Upper lobe of right lung (tissue), 1 donor: ENCODE results near the gene A2M. TPM values are rescaled to one million over a fixed set of nuclear protein-coding genes. Genes with fewer than 3 reads are reported as not detected.

Source experiments
- ATAC-seq: fragments of 200-7000 bp; cut with Tn5 transposase; one replicate; pipeline ENCODE4 v1.9.1; 2020; ENCODE audit warnings: mild to moderate bottlenecking, moderate library complexity
- DNase-seq: peaks from one replicate; pipeline ENCODE4 v3.0.0-alpha.2; 2020
- H3K27ac ChIP-seq: fragments of 200-600 bp; one replicate; pipeline ENCODE4 v1.8.0; 2022
- H3K27me3 ChIP-seq: fragments of 200-600 bp; one replicate; pipeline ENCODE4 v1.8.0; 2022; ENCODE audit warnings: mild to moderate bottlenecking
- H3K36me3 ChIP-seq: fragments of 200-600 bp; one replicate; pipeline ENCODE4 v1.8.0; 2022
- H3K4me1 ChIP-seq: fragments of 200-600 bp; one replicate; pipeline ENCODE4 v1.8.0; 2022
- H3K4me3 ChIP-seq: fragments of 200-600 bp; one replicate; pipeline ENCODE4 v1.8.0; 2022; ENCODE audit warnings: mild to moderate bottlenecking
- H3K9me3 ChIP-seq: fragments of 200-600 bp; one replicate; pipeline ENCODE4 v1.8.0; 2022
- intact Hi-C: fragments of 100-400 bp; cut with DNase I; formaldehyde crosslinking; loops from one replicate; pipeline ENCODE4 v1.11.0; 2022
- long read RNA-seq: library from polyadenylated mRNA; unstranded; transcript quantifications from one replicate; pipeline ENCODE4 v2.0.0, GENCODE V29; 2021
- total RNA-seq: library from RNA; stranded (reverse); fragmentation: NEBNext Ultra II Directional; extraction: Animal tissue kit (Norgen Biotek cat#: 25700); gene quantifications from one replicate; pipeline ENCODE4 v1.2.1, GENCODE V29; 2021
- TF ChIP-seq, protein P1 (sequence below): fragments of 200-600 bp; IDR thresholded peaks from one replicate; pipeline ENCODE4 v1.8.0; 2022; ENCODE audit warnings: antibody characterized with exemption
- donor health status: DM: no; HTN: yes; CAD: no; lungs with severe emphysema.

A2M gene
- total RNA-seq = 2,772 TPM
- long read RNA-seq, full-length matches to known transcripts = 4,231 of 5,647 reads
- long read RNA-seq, partial matches to known transcripts = 1,174 of 5,647 reads
- long read RNA-seq, other reads (novel, unspliced or antisense) = 242 of 5,647 reads

- intact Hi-C loops = no loop called here
- Histone ChIP-seq H3K9me3 (no peaks in the 10 kb centered on the region), H3K36me3 (peaks cover 21% of the 10 kb centered on the region), H3K4me3 (peak within 1 kb of the TSS; percentile 60), H3K27me3 (no peaks in the 10 kb centered on the region), H3K4me1 (peaks cover 28% of the 10 kb centered on the region), H3K27ac (peak within 1 kb of the TSS; percentile 85)
- TF ChIP-seq, protein P1, sequence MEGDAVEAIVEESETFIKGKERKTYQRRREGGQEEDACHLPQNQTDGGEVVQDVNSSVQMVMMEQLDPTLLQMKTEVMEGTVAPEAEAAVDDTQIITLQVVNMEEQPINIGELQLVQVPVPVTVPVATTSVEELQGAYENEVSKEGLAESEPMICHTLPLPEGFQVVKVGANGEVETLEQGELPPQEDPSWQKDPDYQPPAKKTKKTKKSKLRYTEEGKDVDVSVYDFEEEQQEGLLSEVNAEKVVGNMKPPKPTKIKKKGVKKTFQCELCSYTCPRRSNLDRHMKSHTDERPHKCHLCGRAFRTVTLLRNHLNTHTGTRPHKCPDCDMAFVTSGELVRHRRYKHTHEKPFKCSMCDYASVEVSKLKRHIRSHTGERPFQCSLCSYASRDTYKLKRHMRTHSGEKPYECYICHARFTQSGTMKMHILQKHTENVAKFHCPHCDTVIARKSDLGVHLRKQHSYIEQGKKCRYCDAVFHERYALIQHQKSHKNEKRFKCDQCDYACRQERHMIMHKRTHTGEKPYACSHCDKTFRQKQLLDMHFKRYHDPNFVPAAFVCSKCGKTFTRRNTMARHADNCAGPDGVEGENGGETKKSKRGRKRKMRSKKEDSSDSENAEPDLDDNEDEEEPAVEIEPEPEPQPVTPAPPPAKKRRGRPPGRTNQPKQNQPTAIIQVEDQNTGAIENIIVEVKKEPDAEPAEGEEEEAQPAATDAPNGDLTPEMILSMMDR = no peak
- DNase-seq = no peak
- peak; percentile 76 for ATAC-seq
These were observed at the start of gene A2M for GRCh38 chr12:9115731-9116559. Gene A2M (minus strand): TSS chr12:9115919. CDS start chr12:9115849, 70 bp downstream.

GRCh38 chr12:9163392-9163791 lies 47.7 kb upstream of the A2M start:
- ATAC-seq (no peak), DNase-seq (no peak)
- peaks cover 11% of the 10 kb centered on the region for H3K4me1 ChIP-seq
- intact Hi-C loops = no loop called here
- H3K4me3 ChIP-seq = no peak overlapping the region
- H3K27ac ChIP-seq = peak overlapping the region; percentile 63
- no peaks in the 10 kb centered on the region for H3K36me3 ChIP-seq
- TF ChIP-seq, protein P1 = no peak
- H3K9me3 ChIP-seq = no peaks in the 10 kb centered on the region
- no peaks in the 10 kb centered on the region for H3K27me3 ChIP-seq

DNA sequence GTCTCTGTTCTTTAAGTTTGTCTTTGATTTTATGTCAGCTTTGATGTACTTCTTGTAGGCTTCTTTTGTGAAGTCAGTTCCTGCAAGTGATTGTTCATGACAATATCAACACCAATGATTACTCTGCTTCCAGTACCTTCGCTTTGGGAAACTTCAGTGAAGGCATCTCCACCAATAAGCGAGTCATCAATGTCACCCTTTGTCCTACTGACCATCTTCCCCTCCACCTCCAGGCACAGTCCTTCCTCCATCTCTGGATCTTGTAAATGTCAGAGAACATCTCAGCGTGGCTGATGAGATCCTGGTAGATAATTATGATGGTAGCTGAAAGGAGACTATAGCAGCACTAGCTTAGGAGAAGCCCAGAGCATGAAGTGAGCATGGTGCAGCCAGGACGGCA lies 40.4 kb upstream of the A2M start:
- H3K27me3 ChIP-seq = no peaks in the 10 kb centered on the region
- no peak overlapping the region for H3K4me3 ChIP-seq
- no peaks in the 10 kb centered on the region for H3K36me3 ChIP-seq
- no peak for ATAC-seq
- no peak overlapping the region for H3K27ac ChIP-seq
- no peaks in the 10 kb centered on the region for H3K4me1 ChIP-seq
- no peaks in the 10 kb centered on the region for H3K9me3 ChIP-seq
- DNase-seq = no peak
- TF ChIP-seq, protein P1 = no peak
- intact Hi-C loops = no loop called here

DNA sequence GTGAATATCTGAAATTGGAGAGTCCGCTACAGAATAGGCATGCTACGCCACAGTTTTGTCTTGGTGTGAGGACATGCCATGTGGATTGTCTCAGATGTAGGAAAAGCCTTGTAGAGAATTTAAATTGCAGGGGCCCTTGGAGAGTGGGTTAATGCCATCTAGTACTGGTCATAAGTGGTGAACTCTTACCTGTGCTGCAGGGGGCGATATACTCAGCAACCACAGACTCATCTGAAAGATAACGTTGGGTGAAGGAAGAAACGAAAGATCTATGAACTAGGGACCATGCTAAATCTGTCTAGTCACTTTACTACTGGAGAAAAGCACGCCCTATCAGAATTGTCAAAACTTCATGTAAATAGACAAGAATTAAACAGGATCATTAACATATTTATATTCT lies 33.7 kb upstream of the A2M start:
- intact Hi-C loops = no loop called here
- TF ChIP-seq, protein P1 = no peak
- Histone ChIP-seq H3K9me3 (peaks cover 10% of the 10 kb centered on the region), H3K4me1 (no peaks in the 10 kb centered on the region), H3K4me3 (no peak overlapping the region), H3K27ac (no peak overlapping the region), H3K27me3 (no peaks in the 10 kb centered on the region), H3K36me3 (no peaks in the 10 kb centered on the region)
- no peak for ATAC-seq
- DNase-seq = no peak

DNA sequence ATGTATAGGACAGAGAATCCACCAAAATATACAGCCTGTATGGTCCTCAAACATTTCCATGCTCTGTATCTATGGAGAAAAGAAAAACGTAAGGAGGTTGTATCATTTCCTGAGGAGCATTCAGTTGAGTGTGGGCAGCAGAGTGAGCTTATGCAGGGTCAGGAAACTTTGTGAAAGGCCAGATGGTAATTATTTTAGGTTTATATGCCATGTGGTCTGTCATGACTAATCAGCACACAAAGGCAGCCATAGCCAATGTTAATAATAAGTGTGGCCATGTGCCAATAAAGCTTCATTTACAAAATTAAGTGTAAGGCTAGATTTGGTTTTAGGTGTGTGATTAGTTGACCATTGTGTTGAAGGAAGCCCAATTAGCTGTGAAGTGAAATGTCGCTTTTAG lies 33.2 kb upstream of the A2M start:
- H3K27ac ChIP-seq = no peak overlapping the region
- H3K36me3 ChIP-seq = no peaks in the 10 kb centered on the region
- no peaks in the 10 kb centered on the region for H3K4me1 ChIP-seq
- no peak overlapping the region for H3K4me3 ChIP-seq
- DNase-seq (no peak), ATAC-seq (no peak)
- peaks cover 10% of the 10 kb centered on the region for H3K9me3 ChIP-seq
- H3K27me3 ChIP-seq = no peaks in the 10 kb centered on the region
- TF ChIP-seq, protein P1 = no peak
- intact Hi-C loops = no loop called here
